ENCODE measurements around the gene TREML4. TPM values are rescaled to one million over a fixed set of nuclear protein-coding genes. Genes with fewer than 3 reads are reported as not detected.

TREML4 gene
- total and polyA plus RNA-seq, 5 donors = not detected

- intact Hi-C loops (cut with DNase I) = no loop called here
- no peaks in the 10 kb centered on the region for H3K27me3 ChIP-seq (ENCODE audit: control insufficient read depth, insufficient read depth)
- peak in 2 of 3 donors; percentile 71 for DNase-seq
- ATAC-seq = peak; percentile 33 to 60
- 15% methylated on average over 6 of the region's 6 CpGs for WGBS
- no peaks in the 10 kb centered on the region for H3K9me3 ChIP-seq (ENCODE audit: control insufficient read depth, low read length)
- H3K27ac ChIP-seq (ENCODE audit: low read length) = no peak overlapping the region
- no peak overlapping the region for H3K4me3 ChIP-seq (ENCODE audit: low read length)
- no peaks in the 10 kb centered on the region for H3K4me1 ChIP-seq (ENCODE audit: control insufficient read depth, insufficient read depth, low read length)
Measured at GRCh38 chr6:41191569-41191968, 36.6 kb upstream of the TREML4 start.

GRCh38 chr6:41193171-41193734 is 34.9 kb upstream of the TREML4 start:
- ATAC-seq = no peak
- no peak for DNase-seq
- Histone ChIP-seq H3K27me3 (ENCODE audit: control insufficient read depth, insufficient read depth) (no peaks in the 10 kb centered on the region), H3K4me3 (ENCODE audit: low read length) (no peak overlapping the region), H3K4me1 (ENCODE audit: control insufficient read depth, insufficient read depth, low read length) (no peaks in the 10 kb centered on the region), H3K9me3 (ENCODE audit: control insufficient read depth, low read length) (no peaks in the 10 kb centered on the region), H3K27ac (ENCODE audit: low read length) (no peak overlapping the region)
- intact Hi-C loops (cut with DNase I) = no loop called here
- 70% methylated on average over 5 of the region's 5 CpGs for WGBS

GRCh38 chr6:41193884-41194283 is 34.3 kb upstream of the TREML4 start:
- H3K9me3 ChIP-seq (ENCODE audit: control insufficient read depth, low read length) = no peaks in the 10 kb centered on the region
- no peak overlapping the region for H3K27ac ChIP-seq (ENCODE audit: low read length)
- no peaks in the 10 kb centered on the region for H3K4me1 ChIP-seq (ENCODE audit: control insufficient read depth, insufficient read depth, low read length)
- ATAC-seq (no peak), DNase-seq (no peak)
- 54% methylated on average over 5 of the region's 5 CpGs for WGBS
- no peaks in the 10 kb centered on the region for H3K27me3 ChIP-seq (ENCODE audit: control insufficient read depth, insufficient read depth)
- no peak overlapping the region for H3K4me3 ChIP-seq (ENCODE audit: low read length)
- intact Hi-C loops (cut with DNase I) = no loop called here

- Histone ChIP-seq H3K27me3 (ENCODE audit: control insufficient read depth, insufficient read depth) (no peaks in the 10 kb centered on the region), H3K4me3 (ENCODE audit: low read length) (no peak overlapping the region), H3K27ac (ENCODE audit: low read length) (no peak overlapping the region), H3K4me1 (ENCODE audit: control insufficient read depth, insufficient read depth, low read length) (no peaks in the 10 kb centered on the region), H3K9me3 (ENCODE audit: control insufficient read depth, low read length) (no peaks in the 10 kb centered on the region)
- DNase-seq (no peak), ATAC-seq (no peak)
- WGBS = 92% methylated on average over 3 of the region's 3 CpGs
- intact Hi-C loops (cut with DNase I) = no loop called here
Measured at GRCh38 chr6:41194386-41194785, 33.8 kb upstream of the TREML4 start.

- H3K27ac ChIP-seq (ENCODE audit: low read length) = no peak overlapping the region
- no peaks in the 10 kb centered on the region for H3K4me1 ChIP-seq (ENCODE audit: control insufficient read depth, insufficient read depth, low read length)
- DNase-seq = no peak
- H3K27me3 ChIP-seq (ENCODE audit: control insufficient read depth, insufficient read depth) = no peaks in the 10 kb centered on the region
- no peak overlapping the region for H3K4me3 ChIP-seq (ENCODE audit: low read length)
- H3K9me3 ChIP-seq (ENCODE audit: control insufficient read depth, low read length) = no peaks in the 10 kb centered on the region
- intact Hi-C loops (cut with DNase I) = no loop called here
- WGBS = 94% methylated on average over 3 of the region's 3 CpGs
- no peak for ATAC-seq
Measured at GRCh38 chr6:41197234-41197633, 30.9 kb upstream of the TREML4 start.

DNA sequence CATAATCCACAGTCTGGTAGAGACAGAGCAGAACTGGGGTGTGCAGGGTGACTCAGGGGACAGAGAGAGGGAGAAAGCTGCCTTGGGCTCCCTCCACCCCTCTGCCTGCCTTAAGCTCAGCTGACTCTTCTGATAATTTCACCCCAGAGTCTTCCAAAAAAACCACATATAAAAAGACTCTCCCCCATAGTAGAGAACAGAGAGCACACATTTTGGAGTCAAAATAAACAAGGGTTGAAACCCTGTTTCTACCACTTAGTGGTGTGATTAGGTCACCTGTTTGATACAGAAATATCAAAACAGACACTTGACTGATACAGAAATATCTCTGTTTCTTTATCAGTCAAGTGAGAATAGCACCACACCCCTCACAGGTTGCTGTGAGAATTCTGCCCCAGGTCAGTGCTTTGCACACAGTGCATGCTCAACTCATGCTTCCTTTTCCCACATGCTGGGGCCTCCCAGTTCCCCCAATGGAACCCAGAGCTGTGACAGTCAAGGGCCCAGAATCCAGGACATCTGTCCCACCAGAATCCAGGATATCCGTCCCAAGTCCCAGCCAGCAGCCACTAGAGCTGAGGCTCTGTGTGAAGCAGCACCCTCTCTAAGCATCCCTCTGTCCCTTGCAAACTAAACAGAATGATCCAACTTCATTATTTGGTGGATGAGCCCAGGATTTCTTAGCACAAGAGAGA is 28.4 kb upstream of the TREML4 start:
- WGBS = 60% methylated on average over 1 of the region's 1 CpG
- DNase-seq (no peak), ATAC-seq (peak in 1 of 2 donors; percentile 18)
- intact Hi-C loops (cut with DNase I) = no loop called here
- Histone ChIP-seq H3K27me3 (ENCODE audit: control insufficient read depth, insufficient read depth) (no peaks in the 10 kb centered on the region), H3K4me1 (ENCODE audit: control insufficient read depth, insufficient read depth, low read length) (no peaks in the 10 kb centered on the region), H3K4me3 (ENCODE audit: low read length) (no peak overlapping the region), H3K9me3 (ENCODE audit: control insufficient read depth, low read length) (no peaks in the 10 kb centered on the region), H3K27ac (ENCODE audit: low read length) (no peak overlapping the region)

- H3K4me3 ChIP-seq (ENCODE audit: low read length) = no peak overlapping the region
- ATAC-seq (peak; percentile 32 to 65), DNase-seq (peak; percentile 36 to 66 (median 66))
- intact Hi-C loops (cut with DNase I) = no loop called here
- peak overlapping the region; percentile 3 for H3K27ac ChIP-seq (ENCODE audit: low read length)
- H3K9me3 ChIP-seq (ENCODE audit: control insufficient read depth, low read length) = no peaks in the 10 kb centered on the region
- H3K4me1 ChIP-seq (ENCODE audit: control insufficient read depth, insufficient read depth, low read length) = no peaks in the 10 kb centered on the region
- 61% methylated on average over 2 of the region's 2 CpGs for WGBS
- no peaks in the 10 kb centered on the region for H3K27me3 ChIP-seq (ENCODE audit: control insufficient read depth, insufficient read depth)
Measured at GRCh38 chr6:41200296-41200900, 27.8 kb upstream of the TREML4 start.

DNA sequence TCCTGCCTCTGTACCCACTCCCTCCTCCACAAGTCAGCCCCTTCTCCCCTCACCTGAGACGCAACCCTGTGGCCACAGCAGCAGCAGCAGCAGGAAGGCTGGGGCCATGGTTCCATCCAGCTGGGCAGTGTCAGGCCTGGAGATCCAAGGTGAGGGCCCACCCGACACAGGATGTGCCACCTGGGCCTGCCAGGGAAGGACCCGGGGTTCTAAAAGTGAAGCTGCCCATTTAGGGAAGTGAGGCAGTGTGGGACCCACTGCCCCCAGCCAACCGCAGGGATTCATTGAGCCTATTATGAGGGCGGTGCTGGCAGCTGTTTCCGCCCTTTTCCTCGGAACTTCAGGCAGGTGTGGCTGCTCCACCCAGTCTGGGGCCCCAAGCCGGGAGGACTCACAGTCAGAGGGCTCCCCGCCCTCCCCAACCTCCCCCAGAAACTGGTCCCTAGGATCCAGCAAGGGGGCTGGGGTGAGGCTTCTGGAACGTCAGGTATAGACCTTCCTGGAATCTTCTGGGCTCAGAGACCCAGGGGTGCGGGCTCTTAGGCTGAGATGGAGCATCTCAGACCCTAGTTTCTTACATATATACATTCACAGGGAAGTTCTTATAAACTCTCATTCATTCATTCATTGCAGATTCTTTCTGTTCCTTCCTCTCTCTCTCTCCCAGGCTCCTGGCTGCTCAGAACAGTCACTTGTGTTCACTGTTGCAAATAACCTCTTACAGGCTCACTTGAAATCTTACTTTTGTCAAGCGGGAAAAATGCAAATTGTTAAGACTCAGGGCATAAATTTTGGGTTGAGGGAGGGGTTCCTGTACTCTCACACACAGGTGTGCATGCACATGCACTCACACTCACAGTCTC is 27.0 kb upstream of the TREML4 start, which contains the start of gene TREML2:
Gene TREML2, minus strand, starts transcription at position 249 of the 863 bp plus-strand sequence. Its CDS starts 141 bp downstream, at position 108.
- 69% methylated on average over 12 of the region's 12 CpGs for WGBS
- Histone ChIP-seq H3K4me3 (ENCODE audit: low read length) (no peak within 1 kb of the TSS), H3K27me3 (ENCODE audit: control insufficient read depth, insufficient read depth) (no peaks in the 10 kb centered on the region), H3K27ac (ENCODE audit: low read length) (peak within 1 kb of the TSS; percentile 3), H3K9me3 (ENCODE audit: control insufficient read depth, low read length) (no peaks in the 10 kb centered on the region), H3K4me1 (ENCODE audit: control insufficient read depth, insufficient read depth, low read length) (no peaks in the 10 kb centered on the region)
- ATAC-seq (peak in 1 of 2 donors; percentile 42), DNase-seq (peak in 1 of 3 donors; percentile 45)
- intact Hi-C loops (cut with DNase I) = no loop called here

DNA sequence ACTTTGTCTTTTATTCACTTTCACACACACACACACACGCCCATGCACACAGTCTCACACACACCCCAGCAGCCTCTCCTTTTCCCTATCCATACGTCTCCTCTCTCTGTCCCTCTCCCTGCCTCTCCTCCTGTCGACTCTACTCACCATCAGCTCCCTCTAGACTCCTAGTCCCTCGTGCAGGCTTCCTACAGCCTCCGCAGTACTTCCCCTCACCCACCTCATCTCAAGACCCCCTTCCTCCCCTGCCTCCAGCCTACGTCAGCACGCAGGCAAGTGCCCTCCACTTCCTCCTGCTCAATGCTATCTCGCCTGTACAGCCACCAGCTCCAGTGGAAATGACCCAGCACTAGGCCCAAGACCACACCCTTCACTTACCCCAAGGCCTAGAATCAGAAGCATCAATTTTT is 26.4 kb upstream of the TREML4 start:
- ATAC-seq = no peak
- Histone ChIP-seq H3K27me3 (ENCODE audit: control insufficient read depth, insufficient read depth) (no peaks in the 10 kb centered on the region), H3K27ac (ENCODE audit: low read length) (no peak overlapping the region), H3K9me3 (ENCODE audit: control insufficient read depth, low read length) (no peaks in the 10 kb centered on the region), H3K4me1 (ENCODE audit: control insufficient read depth, insufficient read depth, low read length) (no peaks in the 10 kb centered on the region), H3K4me3 (ENCODE audit: low read length) (no peak overlapping the region)
- 56% methylated on average over 8 of the region's 8 CpGs for WGBS
- intact Hi-C loops (cut with DNase I) = no loop called here
- no peak for DNase-seq

GRCh38 chr6:41204156-41204555 is 24.0 kb upstream of the TREML4 start:
- no peak overlapping the region for H3K27ac ChIP-seq (ENCODE audit: low read length)
- H3K9me3 ChIP-seq (ENCODE audit: control insufficient read depth, low read length) = no peaks in the 10 kb centered on the region
- H3K4me1 ChIP-seq (ENCODE audit: control insufficient read depth, insufficient read depth, low read length) = no peaks in the 10 kb centered on the region
- ATAC-seq = no peak
- no peak overlapping the region for H3K4me3 ChIP-seq (ENCODE audit: low read length)
- intact Hi-C loops (cut with DNase I) = no loop called here
- H3K27me3 ChIP-seq (ENCODE audit: control insufficient read depth, insufficient read depth) = no peaks in the 10 kb centered on the region
- 79% methylated on average over 1 of the region's 1 CpG for WGBS
- no peak for DNase-seq
